Fibroblast of upper back skin (primary cell): ENCODE measurements around the gene TMEM132C.
"Not testable (repeated sequence)": the region's sequence is repeated elsewhere in the genome, so short reads cannot be mapped to it uniquely, and the experiment has no call there.

Experiments
- DNase-seq: peaks from one replicate; pipeline ENCODE4 v3.0.0-alpha.2; 2013

TMEM132C gene

DNA sequence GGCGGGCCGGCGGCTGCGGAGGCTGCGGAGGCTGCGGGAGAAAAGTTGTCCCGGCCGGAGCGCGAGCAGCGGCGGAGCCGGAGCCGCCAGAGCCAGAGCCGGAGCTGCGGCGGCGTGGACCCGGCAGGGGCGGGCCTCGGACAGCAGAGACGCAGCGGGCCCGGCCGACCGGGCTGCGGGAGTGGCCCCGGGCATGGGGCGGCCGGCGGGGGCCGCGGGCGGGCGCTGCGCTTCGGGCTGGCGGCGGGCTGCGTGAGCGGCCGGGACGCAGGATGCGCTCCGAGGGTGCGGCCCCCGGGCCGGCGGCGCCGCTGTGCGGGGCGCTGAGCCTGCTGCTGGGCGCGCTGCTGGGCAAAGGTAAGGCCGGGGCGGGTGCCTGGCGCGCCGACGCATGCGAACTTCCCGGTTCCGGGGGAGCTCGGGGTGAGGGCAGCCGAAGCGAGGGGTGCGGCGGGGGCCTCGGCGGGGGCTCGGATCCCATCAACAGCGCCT lies at the start of gene TMEM132C:
TSS of gene TMEM132C (plus strand) at position 40 of the 492 bp plus-strand sequence. CDS start at position 273, 233 bp downstream.
- no peak for DNase-seq

GRCh38 chr12:128224226-128224625 lies 42.7 kb upstream of the TMEM132C start:
- no peak for DNase-seq

DNA sequence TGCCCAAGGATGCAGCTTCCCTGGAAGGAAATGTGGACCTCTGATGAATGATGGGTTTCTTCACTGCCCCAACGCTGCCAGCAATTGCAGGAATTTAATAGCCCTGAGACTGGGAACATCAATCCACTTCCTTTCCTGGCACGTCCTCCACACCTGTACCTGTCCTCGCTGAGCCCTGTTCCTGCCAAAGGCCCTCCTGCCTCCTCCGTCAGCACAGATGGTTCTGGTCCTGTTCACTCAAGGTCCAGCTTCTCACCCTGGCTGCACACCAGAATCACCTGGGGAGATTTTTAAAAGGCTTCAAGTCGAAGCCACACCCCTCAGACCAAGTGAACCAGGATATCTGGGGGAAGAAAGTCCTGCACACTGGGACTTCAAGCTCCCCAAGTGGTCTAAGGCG lies 38.4 kb upstream of the TMEM132C start:
- DNase-seq, result no peak

DNA sequence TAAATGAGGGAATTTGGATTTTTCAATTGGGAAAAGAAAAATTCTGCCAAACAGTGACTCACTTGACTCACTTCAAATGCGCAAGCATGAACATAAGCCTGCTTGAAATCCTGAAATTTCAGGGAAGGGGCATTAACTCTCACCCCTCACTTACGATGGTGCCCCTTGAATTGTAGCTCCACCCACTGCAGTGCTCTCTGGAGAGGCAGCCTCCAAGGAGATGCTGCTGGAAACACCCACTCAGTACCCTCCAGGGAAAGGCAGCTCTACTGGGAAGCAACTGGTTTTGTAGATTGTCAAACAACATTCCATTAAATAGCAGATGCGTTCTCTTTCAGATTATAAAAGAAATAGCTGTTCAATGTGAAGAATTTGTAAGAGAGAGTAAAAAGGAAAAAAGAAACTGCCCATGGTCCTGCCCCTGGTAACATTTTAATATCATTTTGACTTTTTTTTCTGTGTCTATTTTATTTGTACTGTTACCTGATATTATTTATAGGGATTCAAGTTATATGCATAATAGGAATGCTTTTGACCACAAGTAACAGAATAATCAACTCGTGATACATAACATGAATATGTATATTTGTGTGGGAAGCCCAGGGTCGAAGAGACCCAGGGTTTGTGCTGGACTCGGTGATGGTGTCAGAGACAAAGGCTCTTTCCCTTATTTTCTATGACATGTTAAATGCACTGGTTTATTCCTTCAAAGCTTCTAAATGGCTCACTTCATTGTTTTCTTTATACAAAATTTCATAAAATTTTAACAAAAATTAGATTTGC lies 31.1 kb upstream of the TMEM132C start:
- no peak for DNase-seq

- DNase-seq, result no peak
Observed at GRCh38 chr12:128236525-128236924, 30.4 kb upstream of the TMEM132C start.

- no peak for DNase-seq
Observed at GRCh38 chr12:128240745-128241144, 26.2 kb upstream of the TMEM132C start.

DNA sequence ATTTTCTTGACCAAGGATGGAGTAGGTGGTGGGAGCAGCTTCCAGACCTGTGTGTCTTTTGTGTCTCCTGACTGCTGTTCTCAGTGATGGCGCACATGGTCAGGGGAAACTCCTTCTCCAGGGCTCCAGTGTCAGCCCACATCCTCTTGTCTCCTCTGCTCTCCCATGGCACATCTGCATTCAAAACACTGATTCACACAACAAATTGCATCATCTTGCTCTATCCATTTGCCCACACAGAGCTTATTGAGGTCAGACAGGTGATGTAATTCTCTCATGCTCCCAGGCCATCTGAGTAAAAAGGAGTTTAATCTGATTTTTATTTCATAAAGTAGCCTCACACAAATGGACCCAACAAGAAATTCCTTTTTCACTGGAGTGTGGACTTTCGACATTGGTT lies 21.8 kb upstream of the TMEM132C start:
- no peak for DNase-seq

DNA sequence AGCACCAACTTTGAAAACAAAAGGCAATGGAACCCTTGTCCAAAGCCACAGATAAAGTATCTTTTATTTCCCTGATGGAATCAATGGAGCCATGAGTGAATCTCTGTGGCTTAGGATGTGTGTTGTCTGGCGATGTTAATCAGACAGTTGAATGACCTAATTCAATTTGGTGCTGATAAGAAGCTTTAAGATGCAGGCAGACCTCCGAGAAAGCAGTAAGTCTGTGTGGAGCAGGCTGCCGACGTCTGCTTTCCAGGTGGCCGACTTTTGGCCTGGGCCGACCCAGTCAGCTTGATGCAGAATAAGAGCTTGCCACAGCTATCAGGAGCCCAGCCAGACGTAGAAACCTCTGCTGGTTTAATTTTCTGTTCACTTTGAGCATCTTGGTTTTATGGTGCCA lies 21.1 kb upstream of the TMEM132C start:
- no peak for DNase-seq

DNA sequence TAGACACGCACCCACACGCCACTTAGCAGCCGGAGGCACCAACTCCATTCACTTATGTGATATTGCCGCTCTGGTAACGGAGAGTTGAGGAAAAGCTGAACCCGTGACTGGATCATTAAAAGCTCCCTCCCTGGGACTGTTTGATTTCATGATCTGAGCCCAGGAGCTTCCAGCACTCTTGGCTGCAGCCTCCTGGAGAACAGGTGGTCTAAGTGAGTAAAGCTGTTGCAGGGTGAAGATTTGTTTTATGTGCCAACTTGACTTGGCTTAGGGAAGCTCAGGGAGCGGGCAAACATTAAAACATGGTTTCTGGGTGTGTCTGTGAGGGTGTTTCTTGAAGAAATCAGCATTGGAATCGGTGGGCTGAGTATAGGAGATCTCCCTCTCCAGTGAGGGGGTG lies 16.9 kb upstream of the TMEM132C start:
- DNase-seq, result no peak

DNA sequence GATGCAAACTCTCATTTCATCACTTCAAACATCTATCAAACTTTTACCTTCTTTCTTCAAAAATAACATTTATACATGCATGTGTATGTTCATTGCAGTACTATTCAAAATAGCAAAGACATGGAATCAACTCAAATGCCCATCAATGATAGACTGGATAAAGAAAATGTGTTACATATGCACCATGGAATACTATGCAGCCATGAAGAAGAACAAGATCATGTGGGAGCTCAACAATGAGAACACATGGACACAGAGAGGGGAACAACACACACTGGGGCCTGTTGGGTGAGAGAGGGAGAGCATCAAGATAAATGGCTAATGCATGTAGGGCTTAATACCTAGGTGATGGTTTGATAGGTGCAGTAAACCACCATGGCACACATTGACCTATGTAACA lies 13.1 kb upstream of the TMEM132C start:
- not testable (repeated sequence) for DNase-seq

- DNase-seq, result peak; percentile 2
Observed at GRCh38 chr12:128258866-128259555, 8.0 kb upstream of the TMEM132C start.

GRCh38 chr12:128259556-128260070 lies 7.4 kb upstream of the TMEM132C start:
- DNase-seq, result peak; percentile 13

DNA sequence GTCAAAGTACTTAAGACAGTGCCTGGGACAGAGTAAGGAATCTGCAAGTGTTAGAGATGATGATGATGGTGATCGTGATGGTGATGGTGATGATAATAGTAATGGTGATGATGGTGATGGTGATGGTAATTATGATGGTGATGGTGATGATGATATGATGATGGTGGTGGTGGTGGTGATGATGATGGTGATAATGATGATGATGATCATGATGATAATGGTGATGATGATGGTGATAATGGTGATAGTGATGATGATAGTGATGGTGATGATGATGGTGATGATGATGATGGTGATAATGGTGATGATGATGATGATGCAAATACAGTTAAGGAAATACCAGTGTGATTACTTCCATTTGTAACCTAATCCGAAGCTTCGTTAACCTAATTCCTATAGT lies 5.2 kb upstream of the TMEM132C start:
- no peak for DNase-seq

DNA sequence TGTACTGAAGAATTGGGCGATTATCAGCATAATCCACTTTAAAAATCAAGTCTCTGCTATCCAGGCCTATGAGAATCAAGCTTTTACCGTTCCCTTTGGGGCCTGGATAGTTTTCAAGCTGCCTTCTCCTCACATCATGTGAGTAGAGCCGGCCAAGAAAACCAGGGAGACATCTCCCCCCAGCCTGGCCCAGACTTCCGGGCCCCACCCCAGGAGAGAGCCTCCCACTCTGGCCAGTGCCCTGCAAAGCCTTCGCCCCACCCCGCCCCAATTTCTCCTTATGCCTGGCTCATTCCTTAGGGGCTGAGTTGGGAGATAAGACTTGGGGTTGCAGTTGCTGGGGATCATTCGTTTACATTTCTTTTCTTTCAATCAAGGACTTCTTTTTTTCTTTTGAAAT lies 1.4 kb upstream of the TMEM132C start:
- DNase-seq, result no peak

DNA sequence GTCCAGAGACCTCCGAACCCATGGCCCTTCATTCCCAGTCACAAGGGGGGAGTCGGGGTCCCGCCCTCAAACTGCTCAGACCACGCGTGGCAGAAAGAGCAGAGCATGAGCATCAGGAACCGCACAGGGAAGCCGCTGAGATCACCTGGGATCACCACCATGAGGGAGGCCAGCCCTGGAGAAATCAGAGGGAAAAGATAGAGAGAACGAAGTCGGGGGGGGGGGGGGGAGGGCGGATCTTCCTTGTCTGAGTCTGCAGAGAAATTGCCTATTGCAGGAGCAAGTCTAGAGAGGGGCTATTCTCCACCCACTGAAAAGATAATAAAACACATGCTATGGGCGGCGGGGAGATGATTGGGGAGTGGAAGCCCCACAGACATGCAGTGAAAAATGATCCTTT lies 884 bp upstream of the TMEM132C start:
- no peak for DNase-seq

DNA sequence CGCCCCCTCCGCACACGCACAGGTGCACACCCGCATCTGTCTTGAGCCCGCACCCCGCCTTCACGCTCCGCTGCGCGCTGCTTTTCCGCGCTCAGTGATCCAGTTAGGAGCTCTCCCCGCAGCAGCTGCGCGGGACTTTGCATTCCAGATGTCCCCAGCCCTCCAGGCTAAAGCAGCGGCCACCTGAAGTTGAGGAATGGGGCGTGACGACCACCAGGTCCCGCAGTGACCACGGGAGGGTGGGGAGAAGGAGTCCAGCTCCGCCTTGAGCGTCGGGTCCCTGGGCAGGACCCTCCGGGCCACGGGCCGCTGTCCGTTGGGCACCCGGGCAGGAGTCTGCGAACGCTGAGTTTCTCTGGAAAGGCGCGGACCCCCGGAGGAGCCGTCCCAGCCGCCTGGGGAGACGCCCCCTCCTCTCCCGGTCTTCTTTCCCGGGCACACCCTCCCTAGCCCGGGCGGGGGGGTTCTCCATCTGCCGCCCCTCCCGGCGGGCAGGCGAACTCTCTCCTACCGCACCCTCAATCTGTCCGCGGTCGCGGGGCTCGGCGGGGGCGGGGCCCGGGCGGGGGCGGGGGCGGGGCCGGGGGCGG lies 334 bp upstream of the TMEM132C start:
- DNase-seq, result no peak

- DNase-seq, result no peak
Observed at GRCh38 chr12:128267651-128268378, 845 bp downstream of the TMEM132C start.

DNA sequence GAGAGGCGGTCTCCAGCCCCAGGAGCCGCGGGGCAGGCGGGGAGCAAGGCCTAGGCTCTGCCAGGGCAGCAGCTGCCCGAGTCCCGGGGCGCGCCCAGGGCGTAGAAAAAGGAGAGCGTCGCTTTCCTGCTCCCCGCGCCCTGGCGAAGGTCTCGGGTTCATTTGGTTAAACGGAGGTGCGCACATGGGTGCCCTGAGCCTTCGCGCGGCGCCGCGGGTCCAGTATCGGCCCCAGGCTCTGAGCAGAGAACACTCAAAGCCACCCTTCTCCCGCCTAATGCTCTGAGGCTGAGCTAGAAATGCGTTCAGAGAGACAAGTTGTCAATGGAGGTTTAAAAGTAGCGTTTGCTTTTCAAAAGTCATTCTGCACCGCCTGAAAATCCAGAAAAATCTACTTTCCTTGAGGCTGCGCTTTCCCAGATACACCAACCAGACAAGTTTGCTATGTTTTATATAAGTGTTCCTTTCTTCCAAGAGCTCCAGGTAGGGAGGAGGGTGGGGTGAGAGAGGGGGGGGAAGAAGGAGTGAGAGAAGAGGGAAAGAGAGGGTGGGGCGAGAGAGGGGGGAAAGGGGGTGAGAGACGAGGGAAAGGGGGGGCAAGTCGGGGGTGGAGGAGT lies 1.5 kb downstream of the TMEM132C start:
- no peak for DNase-seq

DNA sequence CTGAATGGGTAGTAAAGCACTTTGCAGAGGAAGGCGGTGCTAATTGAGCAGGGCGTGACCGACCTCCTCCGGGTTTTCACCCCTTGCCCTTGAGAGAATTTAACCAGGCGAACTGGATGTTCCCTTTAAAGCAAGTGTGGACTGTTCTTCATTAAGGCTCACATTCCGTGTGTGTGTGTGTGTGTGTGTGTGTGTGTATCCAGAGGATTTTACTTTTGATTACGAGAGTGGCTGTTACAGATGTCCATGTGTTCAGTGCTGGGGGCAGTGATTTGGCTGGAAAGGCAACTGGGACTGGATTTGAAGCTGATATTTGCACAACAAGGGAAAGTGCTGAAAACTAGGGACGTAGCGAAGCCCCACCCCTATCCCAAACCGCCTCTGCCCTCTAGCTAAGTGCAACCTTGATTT lies 2.2 kb downstream of the TMEM132C start:
- DNase-seq, result no peak

GRCh38 chr12:128276471-128276870 lies 9.5 kb downstream of the TMEM132C start:
- DNase-seq, result no peak

- DNase-seq, result no peak
Observed at GRCh38 chr12:128286970-128287369, 20.0 kb downstream of the TMEM132C start.

GRCh38 chr12:128288357-128288756 lies 21.4 kb downstream of the TMEM132C start:
- DNase-seq, result no peak
